ENCODE results near the gene FAM83E.

Gene FAM83E

DNA sequence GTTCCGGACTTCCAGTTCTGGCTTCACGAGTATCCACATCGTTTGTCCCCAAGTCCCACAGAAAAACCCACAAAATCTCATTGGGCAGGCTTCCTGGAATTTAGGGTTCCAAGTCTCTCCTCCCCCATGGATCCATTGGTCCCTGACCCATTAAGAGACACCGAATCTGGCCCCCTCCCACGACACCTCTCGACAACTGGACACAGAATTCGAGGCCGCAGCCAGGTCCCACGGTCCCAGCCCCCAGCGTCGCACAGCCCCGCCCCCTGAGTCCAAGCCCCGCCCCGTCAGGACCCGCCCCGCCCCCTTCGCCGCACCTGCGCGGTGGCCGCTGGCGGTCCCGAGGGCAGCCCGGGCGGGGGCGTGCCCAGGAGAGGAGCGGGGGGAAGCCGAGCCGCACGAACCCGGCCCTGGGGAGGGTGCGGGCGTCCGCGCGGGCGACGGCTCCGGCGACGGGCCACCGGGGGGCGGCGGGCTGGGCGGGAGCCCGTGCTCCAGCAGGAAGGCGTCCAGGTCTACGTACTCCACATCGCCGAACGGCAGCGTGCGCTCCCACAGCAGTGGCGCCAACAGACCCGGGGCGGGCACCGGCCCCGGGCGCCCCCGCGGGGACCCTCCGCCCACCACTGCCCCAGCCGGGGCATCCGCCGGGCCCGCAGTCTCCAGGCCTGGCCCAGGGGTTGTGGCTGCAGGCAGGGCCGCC is 20.5 kb upstream of the FAM83E start:
- H3K4me1 ChIP-seq (ENCODE audit: insufficient read depth, poor library complexity, severe bottlenecking): peaks cover 29% of the 10 kb centered on the region
- no peak for ATAC-seq (ENCODE audit: low read depth)

DNA sequence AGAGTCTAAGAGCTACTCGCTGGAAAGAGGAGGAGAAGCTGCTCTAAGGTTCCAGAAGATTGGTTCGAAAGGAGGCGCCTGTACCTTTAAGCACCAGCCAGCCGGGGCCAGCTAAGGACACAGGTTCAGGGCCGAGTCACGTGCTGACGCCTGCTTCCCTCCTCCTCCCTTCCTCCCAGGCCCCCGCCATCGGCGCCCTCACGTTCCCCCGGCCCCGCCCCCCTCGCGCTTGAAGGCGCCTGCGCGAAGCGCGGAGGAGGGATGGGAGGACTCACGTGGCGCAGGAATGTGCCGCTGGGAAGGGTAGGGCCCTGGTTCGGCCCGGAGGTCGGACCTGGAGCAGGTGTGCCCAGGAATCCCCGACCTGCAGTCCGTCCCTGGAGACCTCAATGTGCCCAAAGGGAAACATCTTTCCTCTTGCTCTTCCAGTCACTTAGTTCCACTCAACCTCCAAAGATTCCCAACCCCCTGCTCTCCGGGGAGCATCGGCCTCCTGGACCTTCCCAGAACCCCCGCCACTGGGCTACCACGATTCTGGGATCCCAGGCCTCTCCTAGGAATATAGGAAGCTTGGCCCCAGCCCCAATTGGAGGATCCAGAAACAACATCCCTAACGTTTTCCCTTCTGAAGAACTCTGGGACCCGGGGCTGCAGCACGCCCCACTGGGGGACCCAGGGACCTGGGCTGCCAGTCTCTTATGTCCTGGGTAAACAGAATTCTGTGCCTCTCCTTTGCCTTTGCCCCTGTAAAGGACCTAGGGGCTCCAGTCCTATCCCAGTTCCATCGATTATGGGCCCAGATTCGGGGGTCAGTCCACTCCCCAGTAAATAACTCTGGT is 19.8 kb upstream of the FAM83E start:
- DNase-seq (ENCODE audit: low spot score): peak; percentile 96
- peaks cover 17% of the 10 kb centered on the region for H3K36me3 ChIP-seq (ENCODE audit: low read depth)
- H3K27ac ChIP-seq (ENCODE audit: poor library complexity, severe bottlenecking): peak overlapping the region; percentile 90
- no peaks in the 10 kb centered on the region for H3K27me3 ChIP-seq (ENCODE audit: insufficient read depth, poor library complexity, severe bottlenecking)
- TF ChIP-seq, protein P1, sequence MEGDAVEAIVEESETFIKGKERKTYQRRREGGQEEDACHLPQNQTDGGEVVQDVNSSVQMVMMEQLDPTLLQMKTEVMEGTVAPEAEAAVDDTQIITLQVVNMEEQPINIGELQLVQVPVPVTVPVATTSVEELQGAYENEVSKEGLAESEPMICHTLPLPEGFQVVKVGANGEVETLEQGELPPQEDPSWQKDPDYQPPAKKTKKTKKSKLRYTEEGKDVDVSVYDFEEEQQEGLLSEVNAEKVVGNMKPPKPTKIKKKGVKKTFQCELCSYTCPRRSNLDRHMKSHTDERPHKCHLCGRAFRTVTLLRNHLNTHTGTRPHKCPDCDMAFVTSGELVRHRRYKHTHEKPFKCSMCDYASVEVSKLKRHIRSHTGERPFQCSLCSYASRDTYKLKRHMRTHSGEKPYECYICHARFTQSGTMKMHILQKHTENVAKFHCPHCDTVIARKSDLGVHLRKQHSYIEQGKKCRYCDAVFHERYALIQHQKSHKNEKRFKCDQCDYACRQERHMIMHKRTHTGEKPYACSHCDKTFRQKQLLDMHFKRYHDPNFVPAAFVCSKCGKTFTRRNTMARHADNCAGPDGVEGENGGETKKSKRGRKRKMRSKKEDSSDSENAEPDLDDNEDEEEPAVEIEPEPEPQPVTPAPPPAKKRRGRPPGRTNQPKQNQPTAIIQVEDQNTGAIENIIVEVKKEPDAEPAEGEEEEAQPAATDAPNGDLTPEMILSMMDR (IDR thresholded peaks at IDR 0.05; ENCODE audit: poor library complexity, severe bottlenecking): no peak
- peaks cover 29% of the 10 kb centered on the region for H3K4me1 ChIP-seq (ENCODE audit: insufficient read depth, poor library complexity, severe bottlenecking)
- no peaks in the 10 kb centered on the region for H3K9me3 ChIP-seq (ENCODE audit: severe bottlenecking)
- H3K4me3 ChIP-seq (ENCODE audit: severe bottlenecking): peak overlapping the region; percentile 48
- ATAC-seq (ENCODE audit: low read depth): peak; percentile 40

More for the DNA sequence above, 20.5 kb upstream of the FAM83E start:
- TF ChIP-seq, protein P1 (IDR thresholded peaks at IDR 0.05; ENCODE audit: poor library complexity, severe bottlenecking): no peak
- no peaks in the 10 kb centered on the region for H3K27me3 ChIP-seq (ENCODE audit: insufficient read depth, poor library complexity, severe bottlenecking)
- no peaks in the 10 kb centered on the region for H3K9me3 ChIP-seq (ENCODE audit: severe bottlenecking)
- peak overlapping the region; percentile 48 for H3K4me3 ChIP-seq (ENCODE audit: severe bottlenecking)
- DNase-seq (ENCODE audit: low spot score): no peak
- peaks cover 14% of the 10 kb centered on the region for H3K36me3 ChIP-seq (ENCODE audit: low read depth)
- peak overlapping the region; percentile 90 for H3K27ac ChIP-seq (ENCODE audit: poor library complexity, severe bottlenecking)

DNA sequence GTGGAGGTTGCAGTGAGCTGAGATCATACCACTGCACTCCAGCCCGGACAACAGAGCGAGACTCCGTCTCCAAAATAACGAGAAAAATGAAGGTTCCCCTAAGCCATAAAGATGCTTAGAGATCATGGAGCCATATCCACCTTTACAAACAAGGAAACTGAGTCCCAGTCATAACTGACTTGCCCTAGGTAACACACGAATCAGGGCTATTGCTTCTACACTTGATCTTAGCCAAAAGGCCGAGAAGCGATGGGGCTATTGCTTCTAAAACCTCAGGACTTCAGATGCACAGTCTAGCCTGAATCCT is 19.1 kb upstream of the FAM83E start:
- H3K27ac ChIP-seq (ENCODE audit: poor library complexity, severe bottlenecking): peak overlapping the region; percentile 90
- H3K27me3 ChIP-seq (ENCODE audit: insufficient read depth, poor library complexity, severe bottlenecking): no peaks in the 10 kb centered on the region
- peak overlapping the region; percentile 6 for H3K4me3 ChIP-seq (ENCODE audit: severe bottlenecking)
- no peaks in the 10 kb centered on the region for H3K9me3 ChIP-seq (ENCODE audit: severe bottlenecking)
- DNase-seq (ENCODE audit: low spot score): no peak
- peaks cover 17% of the 10 kb centered on the region for H3K36me3 ChIP-seq (ENCODE audit: low read depth)
- H3K4me1 ChIP-seq (ENCODE audit: insufficient read depth, poor library complexity, severe bottlenecking): peaks cover 29% of the 10 kb centered on the region
- TF ChIP-seq, protein P1 (IDR thresholded peaks at IDR 0.05; ENCODE audit: poor library complexity, severe bottlenecking): no peak
- no peak for ATAC-seq (ENCODE audit: low read depth)

DNA sequence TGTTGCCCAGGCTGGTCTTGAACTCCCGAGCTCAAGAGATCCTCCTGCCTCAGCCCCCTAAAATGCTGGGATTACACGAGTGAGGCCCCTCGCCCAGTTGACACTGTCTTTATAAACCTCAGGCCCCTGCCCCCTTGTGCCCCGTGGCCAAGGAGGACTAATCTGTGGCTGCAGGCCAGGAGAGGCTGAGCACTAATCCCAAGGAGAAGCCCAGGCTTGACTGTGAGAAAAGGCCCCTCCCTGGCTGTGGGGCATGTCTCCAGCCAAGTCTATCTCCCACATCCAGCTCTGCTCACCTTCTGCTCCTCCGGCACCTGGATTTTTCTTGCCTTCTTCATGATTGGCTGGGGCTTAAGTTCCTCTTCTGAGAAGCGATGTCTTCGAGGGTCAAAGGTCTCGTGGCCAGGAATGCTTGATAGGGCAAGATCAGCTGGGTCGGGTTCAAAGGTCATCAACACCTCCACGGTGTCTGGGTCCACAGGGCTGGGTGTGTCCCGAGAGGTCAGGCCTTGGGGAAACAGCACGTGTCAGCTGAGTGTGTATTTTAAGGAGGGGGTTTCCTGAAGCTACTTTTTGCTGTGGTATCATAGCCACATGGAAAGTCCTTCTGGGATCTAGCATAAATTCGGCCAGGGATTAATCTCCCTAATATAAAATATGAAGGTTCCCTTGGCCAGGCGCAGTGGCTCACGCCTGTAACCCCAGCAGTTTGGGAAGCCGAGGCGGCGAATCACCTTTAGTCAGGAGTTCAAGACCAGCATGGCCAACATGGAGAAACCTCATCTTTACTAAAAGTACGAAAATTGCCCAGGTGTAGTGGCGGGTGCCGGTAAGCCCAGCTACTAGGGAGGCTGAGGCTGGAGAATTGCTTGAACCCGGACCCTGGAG is 18.5 kb upstream of the FAM83E start:
- Histone ChIP-seq H3K4me3 (ENCODE audit: severe bottlenecking) (no peak overlapping the region), H3K36me3 (ENCODE audit: low read depth) (peaks cover 17% of the 10 kb centered on the region), H3K9me3 (ENCODE audit: severe bottlenecking) (no peaks in the 10 kb centered on the region), H3K27me3 (ENCODE audit: insufficient read depth, poor library complexity, severe bottlenecking) (no peaks in the 10 kb centered on the region), H3K4me1 (ENCODE audit: insufficient read depth, poor library complexity, severe bottlenecking) (peaks cover 29% of the 10 kb centered on the region), H3K27ac (ENCODE audit: poor library complexity, severe bottlenecking) (peak overlapping the region; percentile 90)
- TF ChIP-seq, protein P1 (IDR thresholded peaks at IDR 0.05; ENCODE audit: poor library complexity, severe bottlenecking): no peak
- ATAC-seq (ENCODE audit: low read depth) (no peak), DNase-seq (ENCODE audit: low spot score) (no peak)

All from RWPE2 (cell line).